WI38 (cell line): ENCODE results near the gene HADH.

Source experiments
- H3K4me3 ChIP-seq: 2 replicates; pipeline ENCODE4 v1.5.1; 2011; ENCODE audit warnings: low read depth, mild to moderate bottlenecking, control low read depth, low read length
- CTCF ChIP-seq: IDR thresholded peaks from 2 replicates; pipeline ENCODE4 v1.5.1; 2012; ENCODE audit warnings: low read depth, mild to moderate bottlenecking, control low read depth, low read length

HADH gene

GRCh38 chr4:108078024-108078733, 88.5 kb downstream of the HADH start:
- TF ChIP-seq CTCF: no peak
- H3K4me3 ChIP-seq: no peak overlapping the region

- no peak overlapping the region for H3K4me3 ChIP-seq
Observed at GRCh38 chr4:108080747-108081146, 91.1 kb downstream of the HADH start.

GRCh38 chr4:108081256-108081655, 91.6 kb downstream of the HADH start:
- no peak overlapping the region for H3K4me3 ChIP-seq
- no peak for TF ChIP-seq CTCF

More at GRCh38 chr4:108080747-108081146, 91.1 kb downstream of the HADH start:
- no peak for TF ChIP-seq CTCF
